Activated T-helper 2 cell treated with anti-CD3 and anti-CD28 coated beads, Interferon-gamma antibody, Interleukin-2, Interleukin-4, amounts not matched to agents 10 μg/mL and 5 μg/mL and 100 μg/mL, durations not matched to agents 14 hours and 24 hours and 36 hours (primary cell): Measurements from ENCODE around the gene SCN5A. TPM values are rescaled to one million over a fixed set of nuclear protein-coding genes. Genes with fewer than 3 reads are reported as not detected.

Experiments
- DNase-seq: peaks from one replicate; pipeline ENCODE4 v3.0.0; 2021; ENCODE audit warnings: low spot score
- H3K27ac Mint-ChIP-seq: one replicate; pipeline ENCODE4 v1.8.0; 2021; ENCODE audit warnings: mixed read lengths
- H3K27me3 Mint-ChIP-seq: one replicate; pipeline ENCODE4 v1.8.0; 2021; ENCODE audit warnings: low read depth, mixed read lengths
- H3K36me3 Mint-ChIP-seq: one replicate; pipeline ENCODE4 v1.8.0; 2021; ENCODE audit warnings: low read depth, mixed read lengths
- H3K4me1 Mint-ChIP-seq: one replicate; pipeline ENCODE4 v1.8.0; 2021; ENCODE audit warnings: low read depth, mixed read lengths
- H3K4me3 Mint-ChIP-seq: one replicate; pipeline ENCODE4 v1.8.0; 2021; ENCODE audit warnings: low read depth, mild to moderate bottlenecking, moderate library complexity, mixed read lengths
- H3K9me3 Mint-ChIP-seq: one replicate; pipeline ENCODE4 v1.8.0; 2021; ENCODE audit warnings: mixed read lengths
- intact Hi-C: fragments of 100-400 bp; cut with micrococcal nuclease; formaldehyde crosslinking; loops from one replicate; pipeline ENCODE4 v1.15.1; 2023
- total RNA-seq: library from RNA; stranded (reverse); gene quantifications from 2 replicates; pipeline ENCODE4 v1.2.3, GENCODE V29; 2022

Gene SCN5A
- total RNA-seq, 1 donor from 2014 or later, result not detected

DNA sequence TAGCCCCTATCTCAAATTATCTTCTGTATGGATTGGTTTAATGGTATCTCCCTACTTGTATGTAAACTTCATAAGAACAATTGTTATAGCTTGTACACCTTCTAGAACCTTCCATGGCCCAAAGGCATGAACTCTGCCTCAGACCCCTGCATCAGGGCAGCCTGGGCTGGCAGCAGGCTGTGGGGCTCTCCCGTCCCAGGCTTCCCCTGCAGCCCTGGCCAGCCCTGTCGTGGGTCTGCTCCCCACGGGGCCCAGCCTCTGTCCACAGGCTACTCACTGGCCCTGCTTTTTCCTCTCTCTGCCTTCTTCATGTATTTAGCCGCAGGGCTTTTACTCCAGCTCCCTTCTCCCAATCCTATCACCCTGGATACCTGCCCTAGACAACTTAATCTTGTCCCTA, 4.4 kb downstream of the SCN5A start:
- Mint-ChIP-seq H3K27ac (no peak overlapping the region), H3K36me3 (no peaks in the 10 kb centered on the region)
- intact Hi-C loops, result no loop called here

DNA sequence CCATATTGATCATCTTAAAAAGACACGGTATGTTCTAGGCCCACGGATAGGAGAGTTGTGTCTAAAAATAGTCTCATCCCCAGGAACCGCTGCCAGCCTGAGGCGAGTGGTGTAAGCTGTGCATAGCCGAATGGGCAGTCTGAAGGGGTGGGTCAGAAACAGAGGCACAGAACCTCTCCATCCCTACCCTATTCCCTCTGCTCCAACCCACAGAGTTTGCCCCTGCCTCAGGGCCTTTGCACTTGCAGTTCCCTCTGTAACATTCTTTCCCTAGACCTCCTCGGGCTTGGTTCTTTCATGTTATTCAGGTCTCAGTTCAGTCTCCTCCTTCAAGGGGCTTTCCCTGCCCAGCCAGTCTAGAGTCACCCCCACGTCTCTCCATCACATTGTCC, 4.8 kb downstream of the SCN5A start:
- Mint-ChIP-seq H3K4me3 (no peak overlapping the region), H3K4me1 (peaks cover 1% of the 10 kb centered on the region), H3K27ac (no peak overlapping the region), H3K27me3 (peaks cover 2% of the 10 kb centered on the region), H3K36me3 (no peaks in the 10 kb centered on the region), H3K9me3 (no peaks in the 10 kb centered on the region)
- intact Hi-C loops, result no loop called here
- DNase-seq, result no peak

More for the DNA sequence above, 4.4 kb downstream of the SCN5A start:
- H3K27me3 Mint-ChIP-seq, result peaks cover 2% of the 10 kb centered on the region
- no peak overlapping the region for H3K4me3 Mint-ChIP-seq
- DNase-seq, result no peak
- H3K9me3 Mint-ChIP-seq, result no peaks in the 10 kb centered on the region
- peaks cover 1% of the 10 kb centered on the region for H3K4me1 Mint-ChIP-seq

DNA sequence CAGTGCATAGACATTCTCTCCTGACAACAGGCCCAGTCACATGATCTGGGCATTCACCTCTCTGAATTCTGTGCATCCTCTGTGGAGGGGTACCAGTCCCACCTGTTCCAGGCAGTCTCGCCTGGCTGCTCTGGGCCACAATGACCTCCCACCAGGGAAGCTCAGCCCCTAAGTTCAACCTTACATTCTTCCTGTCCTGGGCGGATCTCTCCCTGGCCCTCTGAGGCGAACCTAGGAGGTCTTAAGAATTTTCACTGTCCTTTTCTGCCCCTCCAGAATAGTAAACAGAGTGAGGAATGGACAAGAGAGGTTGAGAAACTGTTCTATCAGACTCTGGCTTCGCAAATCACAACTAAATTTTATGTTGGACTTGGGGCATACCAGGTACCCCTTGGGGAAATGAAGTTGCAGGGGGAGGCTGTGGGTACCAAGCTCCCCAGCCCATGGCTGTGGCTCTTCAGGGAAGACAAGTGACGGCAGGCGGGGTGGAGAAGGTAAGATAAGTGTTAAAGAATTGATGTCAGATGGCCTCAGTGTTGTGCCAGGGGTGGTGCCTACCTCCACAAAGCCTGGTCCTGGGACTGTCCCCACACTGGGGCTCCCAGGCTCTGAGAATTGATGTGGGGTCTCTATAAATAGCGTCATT, 5.3 kb downstream of the SCN5A start:
- Mint-ChIP-seq H3K9me3 (no peaks in the 10 kb centered on the region), H3K4me3 (no peak overlapping the region), H3K4me1 (peaks cover 1% of the 10 kb centered on the region), H3K27ac (no peak overlapping the region), H3K27me3 (peaks cover 2% of the 10 kb centered on the region), H3K36me3 (no peaks in the 10 kb centered on the region)
- intact Hi-C loops, result no loop called here
- DNase-seq, result no peak

DNA sequence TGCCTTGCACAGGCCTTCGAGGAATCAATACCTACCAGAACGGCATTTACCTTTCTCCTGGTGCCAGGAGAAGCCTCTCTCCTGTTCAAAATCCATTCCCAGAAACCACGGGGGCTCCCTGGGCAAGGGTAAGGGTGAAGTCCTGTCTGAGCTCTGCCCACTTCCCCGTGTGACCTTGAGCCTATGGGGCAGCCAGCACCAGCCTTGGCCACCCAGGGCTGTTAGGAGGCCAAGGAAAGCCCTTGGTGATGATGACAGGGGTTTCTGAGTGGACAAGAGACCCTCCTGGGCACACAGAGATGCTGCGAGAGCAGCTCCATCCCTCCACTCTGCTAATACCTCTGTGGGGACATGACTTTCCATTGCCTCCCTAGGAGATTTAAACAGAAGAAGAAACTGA, 5.9 kb downstream of the SCN5A start:
- H3K4me3 Mint-ChIP-seq, result no peak overlapping the region

DNA sequence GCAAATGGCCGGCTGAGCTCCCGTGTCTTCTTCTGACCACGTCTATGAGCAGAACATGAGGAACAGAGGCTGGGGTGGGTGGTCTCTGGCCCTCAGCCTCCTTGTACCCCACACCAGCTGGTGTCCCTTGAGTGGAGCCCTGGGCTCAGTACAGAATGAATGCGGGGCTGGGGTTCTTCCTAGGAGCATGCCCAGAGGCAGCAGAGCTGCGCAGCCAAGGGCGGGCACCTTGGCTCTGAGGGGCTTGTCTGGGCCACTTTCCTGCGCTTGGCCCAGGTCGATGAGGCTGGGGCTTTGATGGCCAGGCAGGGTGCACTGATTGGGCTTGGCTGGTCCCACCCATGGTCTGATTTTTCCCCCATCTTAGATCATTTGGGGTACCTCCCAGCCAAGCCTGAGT, 6.4 kb downstream of the SCN5A start:
- no peaks in the 10 kb centered on the region for H3K36me3 Mint-ChIP-seq
- H3K4me1 Mint-ChIP-seq, result no peaks in the 10 kb centered on the region
- no peak overlapping the region for H3K4me3 Mint-ChIP-seq
- no peak for DNase-seq
- H3K27ac Mint-ChIP-seq, result no peak overlapping the region
- peaks cover 2% of the 10 kb centered on the region for H3K27me3 Mint-ChIP-seq
- intact Hi-C loops, result no loop called here
- no peaks in the 10 kb centered on the region for H3K9me3 Mint-ChIP-seq

More for the DNA sequence above, 5.9 kb downstream of the SCN5A start:
- no peak for DNase-seq
- intact Hi-C loops, result no loop called here
- no peaks in the 10 kb centered on the region for H3K36me3 Mint-ChIP-seq
- no peak overlapping the region for H3K27ac Mint-ChIP-seq
- H3K9me3 Mint-ChIP-seq, result no peaks in the 10 kb centered on the region
- H3K27me3 Mint-ChIP-seq, result peaks cover 2% of the 10 kb centered on the region
- peaks cover under 1% of the 10 kb centered on the region for H3K4me1 Mint-ChIP-seq

DNA sequence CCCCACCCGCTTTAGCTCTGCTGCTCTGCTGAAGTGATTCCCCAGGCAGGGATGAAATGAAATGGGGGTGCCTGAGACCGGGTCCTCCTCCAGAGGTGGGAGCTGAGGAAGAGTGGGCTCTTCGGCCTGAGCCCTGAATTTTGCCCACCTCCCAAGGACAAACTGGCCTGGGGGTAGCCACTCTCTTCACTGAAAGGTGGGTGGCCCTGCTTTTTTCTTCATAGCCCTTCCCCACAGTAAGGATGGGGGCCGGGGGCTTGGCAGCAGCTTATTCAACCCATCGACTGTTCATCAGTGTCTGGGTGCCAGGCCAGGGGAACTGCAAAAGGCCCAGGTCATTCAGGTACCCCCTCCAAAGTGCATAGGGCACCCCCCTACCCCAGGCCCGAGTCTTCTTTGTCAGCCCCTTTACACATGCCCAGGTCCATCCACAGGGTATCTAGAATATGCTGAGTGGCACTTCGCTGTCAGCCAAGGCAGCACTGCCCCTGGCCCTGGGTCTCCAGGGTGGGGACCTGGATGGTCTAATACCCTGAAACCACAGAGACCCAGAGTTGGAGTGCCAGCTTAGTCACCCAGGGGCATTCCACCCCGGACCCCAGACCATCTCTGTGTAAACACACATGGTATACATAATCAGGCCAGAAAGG, 7.9 kb downstream of the SCN5A start:
- Mint-ChIP-seq H3K36me3 (no peaks in the 10 kb centered on the region), H3K4me3 (no peak overlapping the region), H3K27me3 (peaks cover 2% of the 10 kb centered on the region), H3K9me3 (no peaks in the 10 kb centered on the region), H3K4me1 (no peaks in the 10 kb centered on the region), H3K27ac (no peak overlapping the region)
- no peak for DNase-seq
- intact Hi-C loops, result no loop called here

DNA sequence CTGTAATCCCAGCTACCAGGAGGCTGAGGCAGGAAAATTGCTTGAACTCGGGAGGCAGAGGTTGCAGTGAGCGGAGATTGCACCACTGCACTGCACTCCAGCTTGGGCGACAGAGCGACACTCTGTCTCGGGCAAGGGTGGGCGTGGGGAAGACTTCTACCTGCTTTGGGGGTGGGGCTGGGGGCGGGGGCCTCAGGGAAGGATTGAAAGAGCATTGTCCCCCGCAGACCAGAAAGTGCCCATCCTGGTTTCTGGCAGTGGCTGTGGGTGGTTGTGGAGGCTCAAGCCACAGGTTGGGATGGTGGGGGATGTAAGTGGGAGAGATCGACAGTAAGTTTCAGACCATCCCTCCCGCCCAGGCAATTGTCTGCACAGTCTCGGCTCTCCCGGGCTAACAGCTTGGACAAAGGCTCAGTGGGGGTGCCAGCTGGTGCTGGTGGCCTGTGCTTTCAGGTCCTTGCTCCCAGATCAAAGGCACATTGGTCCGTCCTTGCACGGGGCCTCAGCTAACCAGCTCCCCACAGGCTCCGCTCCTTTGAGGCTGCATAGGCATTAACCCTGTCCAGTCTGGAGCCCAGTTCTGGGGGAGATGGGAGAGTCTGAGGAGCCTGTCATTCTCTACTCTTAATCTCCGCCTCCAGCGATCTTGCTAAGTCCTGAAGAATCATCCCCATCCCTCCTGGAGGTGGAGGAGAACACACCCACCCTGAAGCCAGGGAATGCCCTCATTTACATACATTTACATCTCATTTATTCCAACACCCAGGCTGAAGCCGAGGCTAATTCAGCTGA, 8.6 kb downstream of the SCN5A start:
- Mint-ChIP-seq H3K36me3 (no peaks in the 10 kb centered on the region), H3K4me3 (no peak overlapping the region), H3K27ac (no peak overlapping the region), H3K27me3 (peaks cover 2% of the 10 kb centered on the region), H3K4me1 (no peaks in the 10 kb centered on the region), H3K9me3 (no peaks in the 10 kb centered on the region)
- intact Hi-C loops, result no loop called here
- DNase-seq, result no peak

DNA sequence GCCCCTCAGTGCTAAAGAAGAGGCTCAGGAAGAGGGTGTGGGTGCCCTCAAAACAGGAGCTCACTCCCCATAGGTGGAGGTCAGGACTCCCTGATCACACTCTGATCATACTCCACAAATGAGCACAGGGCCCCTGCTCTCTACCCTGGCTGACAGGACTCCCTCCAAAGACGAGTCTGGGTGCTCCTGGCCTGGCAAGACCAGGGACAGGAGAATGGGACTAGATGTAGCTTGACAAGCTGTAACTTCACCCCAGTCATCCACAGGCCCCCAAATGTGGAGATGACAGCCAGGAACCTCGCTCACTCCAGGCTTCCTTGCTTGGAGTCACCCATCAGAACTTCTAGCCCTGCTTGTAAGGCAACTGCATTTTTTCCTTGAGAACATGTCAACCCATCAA, 11.1 kb downstream of the SCN5A start:
- H3K27me3 Mint-ChIP-seq, result peaks cover 4% of the 10 kb centered on the region
- intact Hi-C loops, result no loop called here
- no peak for DNase-seq
- H3K27ac Mint-ChIP-seq, result no peak overlapping the region
- H3K36me3 Mint-ChIP-seq, result no peaks in the 10 kb centered on the region
- no peaks in the 10 kb centered on the region for H3K9me3 Mint-ChIP-seq
- no peaks in the 10 kb centered on the region for H3K4me1 Mint-ChIP-seq
- H3K4me3 Mint-ChIP-seq, result no peak overlapping the region

DNA sequence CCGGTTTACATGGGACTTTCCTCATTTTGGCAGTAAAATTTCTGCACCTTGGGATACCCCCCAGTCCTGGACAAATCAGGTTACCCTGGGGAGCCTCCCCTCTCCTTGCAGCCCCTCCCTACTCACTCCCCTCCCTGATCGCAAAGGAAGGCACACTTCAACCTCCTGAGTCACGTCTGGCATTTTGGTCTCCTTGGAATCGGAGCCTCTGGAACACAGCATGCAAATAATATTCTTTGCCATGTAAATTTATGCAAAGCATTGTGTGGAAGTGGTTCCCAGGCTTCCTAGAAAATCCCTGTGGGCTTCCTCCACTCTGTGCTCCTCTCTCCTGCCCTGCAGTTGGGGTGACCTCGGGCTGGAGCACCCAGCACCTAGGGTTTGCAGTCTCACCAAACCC, 11.6 kb downstream of the SCN5A start:
- Mint-ChIP-seq H3K27me3 (peaks cover 4% of the 10 kb centered on the region), H3K27ac (no peak overlapping the region), H3K4me3 (no peak overlapping the region), H3K9me3 (no peaks in the 10 kb centered on the region), H3K36me3 (no peaks in the 10 kb centered on the region), H3K4me1 (no peaks in the 10 kb centered on the region)
- no peak for DNase-seq
- intact Hi-C loops, result no loop called here

DNA sequence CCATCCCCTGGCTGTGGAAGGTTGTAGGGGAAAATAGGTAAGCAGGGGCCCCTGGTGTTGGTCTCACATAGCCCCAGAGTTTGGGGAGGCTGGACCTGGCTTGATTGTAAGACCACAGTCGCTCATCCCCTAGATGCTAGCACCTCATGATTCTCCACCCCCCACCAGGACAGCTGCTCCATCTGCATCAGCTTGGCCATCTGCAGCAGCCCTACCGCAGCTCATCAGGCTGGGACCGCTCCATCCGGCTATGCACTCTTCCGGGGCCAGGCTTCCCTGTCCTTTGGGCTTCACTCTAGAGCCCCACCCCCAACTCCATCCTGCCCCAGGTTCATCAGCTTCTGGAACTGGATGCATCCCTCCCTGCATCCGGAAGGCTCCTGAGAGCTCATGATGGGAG, 12.6 kb downstream of the SCN5A start:
- Mint-ChIP-seq H3K9me3 (no peaks in the 10 kb centered on the region), H3K4me1 (no peaks in the 10 kb centered on the region), H3K4me3 (no peak overlapping the region), H3K36me3 (no peaks in the 10 kb centered on the region), H3K27me3 (peaks cover 4% of the 10 kb centered on the region), H3K27ac (no peak overlapping the region)
- intact Hi-C loops, result no loop called here
- no peak for DNase-seq

DNA sequence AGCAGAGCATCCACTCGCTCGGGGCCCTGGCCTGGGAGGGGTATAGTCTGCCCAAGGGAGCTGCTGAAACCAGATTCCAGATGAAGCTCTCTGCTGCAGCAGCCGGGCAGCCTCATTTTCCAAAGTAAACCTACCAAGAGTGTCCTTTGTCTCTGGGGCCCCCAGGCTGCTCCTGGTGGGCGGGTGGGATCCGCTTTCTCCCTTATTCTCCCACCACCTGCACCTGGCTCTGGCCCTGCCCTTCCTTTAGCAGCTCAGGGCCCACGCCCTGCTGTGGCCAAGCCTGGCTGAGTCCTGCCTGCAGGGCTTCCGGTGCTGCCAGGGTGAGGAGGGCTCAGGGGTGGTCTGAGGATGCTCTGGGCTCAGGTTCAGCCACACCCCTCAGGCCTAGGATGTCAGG, 13.0 kb downstream of the SCN5A start:
- Mint-ChIP-seq H3K27ac (no peak overlapping the region), H3K36me3 (no peaks in the 10 kb centered on the region), H3K4me3 (no peak overlapping the region), H3K27me3 (peaks cover 4% of the 10 kb centered on the region), H3K9me3 (no peaks in the 10 kb centered on the region), H3K4me1 (no peaks in the 10 kb centered on the region)
- intact Hi-C loops, result no loop called here
- no peak for DNase-seq

DNA sequence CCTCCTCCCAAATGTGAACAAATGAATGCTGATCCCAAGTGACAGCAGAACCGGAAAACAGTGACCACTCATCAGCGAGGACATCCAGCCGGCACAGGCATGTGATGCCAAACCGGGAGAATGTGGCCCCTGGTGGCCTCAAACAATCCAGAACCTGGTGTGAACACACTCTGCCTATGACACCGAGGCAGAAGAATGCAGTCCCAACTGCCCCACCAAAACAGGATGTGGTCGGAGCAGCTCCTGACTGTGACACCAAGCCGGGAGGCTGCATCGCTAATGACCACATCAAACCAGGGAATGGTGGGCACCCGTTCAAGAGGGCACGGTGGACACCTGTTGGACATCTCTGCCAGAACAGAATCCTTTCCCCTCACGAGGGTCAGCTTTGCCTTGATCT, 15.4 kb downstream of the SCN5A start:
- peaks cover 4% of the 10 kb centered on the region for H3K27me3 Mint-ChIP-seq
- H3K9me3 Mint-ChIP-seq, result no peaks in the 10 kb centered on the region
- H3K4me1 Mint-ChIP-seq, result no peaks in the 10 kb centered on the region
- H3K27ac Mint-ChIP-seq, result no peak overlapping the region
- no peak overlapping the region for H3K4me3 Mint-ChIP-seq
- DNase-seq, result no peak
- H3K36me3 Mint-ChIP-seq, result no peaks in the 10 kb centered on the region
- intact Hi-C loops, result no loop called here

DNA sequence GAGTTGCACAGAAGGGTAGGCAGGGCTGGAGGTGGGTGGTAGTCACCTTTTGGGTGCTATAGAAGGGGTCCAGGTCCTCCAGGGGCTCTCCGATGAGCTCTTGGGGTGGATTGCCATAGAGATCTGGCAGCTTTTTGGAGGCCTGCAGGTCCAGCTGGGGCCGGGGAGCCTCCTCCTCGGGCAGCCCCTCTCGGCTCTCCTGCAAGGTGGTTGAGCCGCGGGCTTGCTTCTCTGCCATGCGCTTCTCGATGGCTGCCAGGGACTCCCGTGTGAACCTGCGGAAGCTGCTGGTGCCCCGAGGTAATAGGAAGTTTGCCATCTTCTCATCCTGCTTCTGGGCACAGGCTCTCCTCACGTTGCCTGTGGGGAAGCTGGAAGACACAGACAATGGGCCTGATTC, 16.5 kb downstream of the SCN5A start:
- no peaks in the 10 kb centered on the region for H3K36me3 Mint-ChIP-seq
- no peak overlapping the region for H3K27ac Mint-ChIP-seq
- intact Hi-C loops, result no loop called here
- no peaks in the 10 kb centered on the region for H3K9me3 Mint-ChIP-seq
- H3K4me1 Mint-ChIP-seq, result no peaks in the 10 kb centered on the region
- DNase-seq, result no peak
- H3K4me3 Mint-ChIP-seq, result no peak overlapping the region
- H3K27me3 Mint-ChIP-seq, result peaks cover 4% of the 10 kb centered on the region
